NB4 (cell line): ENCODE data around the gene FBXO44.

Experiments
- DNase-seq: peaks from one replicate; pipeline ENCODE4 v3.0.0; 2010; ENCODE audit warnings: low read depth
- H3K4me3 ChIP-seq: one replicate; pipeline ENCODE4 v1.5.1; 2011; ENCODE audit warnings: mild to moderate bottlenecking, low read depth, low read length, moderate library complexity
- MYC ChIP-seq: IDR thresholded peaks from 2 replicates; pipeline ENCODE4 v1.6.1; 2011; ENCODE audit warnings: low read depth, low read length
- POLR2A ChIP-seq: IDR thresholded peaks from 2 replicates; pipeline ENCODE4 v1.6.1; 2011; ENCODE audit warnings: mild to moderate bottlenecking; ENCODE audit not compliant: insufficient read length; ENCODE audit errors: extremely low read depth
- TF ChIP-seq, protein P1 (sequence below): IDR thresholded peaks from 2 replicates; pipeline ENCODE4 v1.6.1; 2011; ENCODE audit warnings: low read depth, low read length
- TF ChIP-seq, protein P2 (sequence below): IDR thresholded peaks from one replicate; pipeline ENCODE4 v1.5.1; 2012; ENCODE audit warnings: low read depth, low read length

Gene FBXO44

DNA sequence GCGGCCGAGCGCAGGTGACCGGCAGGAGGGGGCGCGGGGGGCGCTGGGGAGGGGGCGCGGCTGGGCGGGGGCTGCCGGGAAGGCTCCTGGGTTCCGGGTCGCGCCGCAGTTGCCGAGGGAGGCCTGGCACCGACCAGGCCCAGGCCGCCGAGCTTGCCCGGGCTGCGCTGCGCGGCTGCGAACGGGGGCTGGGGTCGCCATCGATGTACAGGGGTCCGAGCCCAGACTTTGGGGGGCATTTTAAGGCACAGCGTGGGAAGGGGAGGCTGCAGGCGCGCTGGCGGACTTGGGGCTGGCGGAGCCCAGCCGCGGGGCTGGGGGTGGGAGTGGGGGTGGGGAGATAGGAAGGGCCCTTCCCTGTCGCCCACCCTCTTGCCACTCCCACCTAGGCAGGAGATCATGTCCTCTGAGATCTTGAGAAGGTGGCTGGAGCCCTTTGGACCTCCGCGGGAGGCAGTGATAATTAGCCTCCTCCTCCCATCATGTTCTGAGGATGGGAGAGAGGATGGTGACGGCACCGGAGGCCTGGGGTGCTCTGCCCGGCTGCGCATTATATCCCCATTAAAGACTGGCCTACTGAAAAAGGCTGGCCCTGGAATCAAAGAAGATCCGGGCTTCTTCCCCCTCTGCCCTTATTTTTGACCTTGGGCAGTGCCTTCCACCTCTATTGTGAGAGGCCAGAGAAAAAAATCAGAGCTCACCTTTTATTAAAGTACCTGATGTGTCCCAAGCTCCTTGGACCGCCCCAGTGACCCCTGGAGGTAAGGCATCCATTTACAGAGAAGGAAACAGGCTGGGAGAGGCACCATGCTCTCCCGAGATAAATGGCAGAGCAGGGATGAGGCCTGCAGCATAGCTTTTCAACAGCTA is 497 bp downstream of the FBXO44 start:
- TF ChIP-seq, protein P1, sequence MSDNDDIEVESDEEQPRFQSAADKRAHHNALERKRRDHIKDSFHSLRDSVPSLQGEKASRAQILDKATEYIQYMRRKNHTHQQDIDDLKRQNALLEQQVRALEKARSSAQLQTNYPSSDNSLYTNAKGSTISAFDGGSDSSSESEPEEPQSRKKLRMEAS: no peak
- TF ChIP-seq MYC (no peak), POLR2A (no peak)
- TF ChIP-seq, protein P2, sequence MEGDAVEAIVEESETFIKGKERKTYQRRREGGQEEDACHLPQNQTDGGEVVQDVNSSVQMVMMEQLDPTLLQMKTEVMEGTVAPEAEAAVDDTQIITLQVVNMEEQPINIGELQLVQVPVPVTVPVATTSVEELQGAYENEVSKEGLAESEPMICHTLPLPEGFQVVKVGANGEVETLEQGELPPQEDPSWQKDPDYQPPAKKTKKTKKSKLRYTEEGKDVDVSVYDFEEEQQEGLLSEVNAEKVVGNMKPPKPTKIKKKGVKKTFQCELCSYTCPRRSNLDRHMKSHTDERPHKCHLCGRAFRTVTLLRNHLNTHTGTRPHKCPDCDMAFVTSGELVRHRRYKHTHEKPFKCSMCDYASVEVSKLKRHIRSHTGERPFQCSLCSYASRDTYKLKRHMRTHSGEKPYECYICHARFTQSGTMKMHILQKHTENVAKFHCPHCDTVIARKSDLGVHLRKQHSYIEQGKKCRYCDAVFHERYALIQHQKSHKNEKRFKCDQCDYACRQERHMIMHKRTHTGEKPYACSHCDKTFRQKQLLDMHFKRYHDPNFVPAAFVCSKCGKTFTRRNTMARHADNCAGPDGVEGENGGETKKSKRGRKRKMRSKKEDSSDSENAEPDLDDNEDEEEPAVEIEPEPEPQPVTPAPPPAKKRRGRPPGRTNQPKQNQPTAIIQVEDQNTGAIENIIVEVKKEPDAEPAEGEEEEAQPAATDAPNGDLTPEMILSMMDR: no peak
- no peak overlapping the region for H3K4me3 ChIP-seq
- no peak for DNase-seq

GRCh38 chr1:11657654-11658053 is 3.0 kb downstream of the FBXO44 start:
- TF ChIP-seq, protein P1: no peak
- TF ChIP-seq POLR2A (no peak), MYC (no peak)
- TF ChIP-seq, protein P2: no peak
- no peak overlapping the region for H3K4me3 ChIP-seq
- no peak for DNase-seq

GRCh38 chr1:11658542-11658941 is 3.9 kb downstream of the FBXO44 start:
- DNase-seq: no peak
- TF ChIP-seq POLR2A (no peak), MYC (no peak)
- TF ChIP-seq, protein P1: no peak
- TF ChIP-seq, protein P2: no peak
- H3K4me3 ChIP-seq: no peak overlapping the region

- no peak overlapping the region for H3K4me3 ChIP-seq
- no peak for DNase-seq
- TF ChIP-seq MYC (no peak), POLR2A (no peak)
- TF ChIP-seq, protein P1: no peak
- TF ChIP-seq, protein P2: no peak
These were observed 5.1 kb downstream of the FBXO44 start for GRCh38 chr1:11659748-11660147.

DNA sequence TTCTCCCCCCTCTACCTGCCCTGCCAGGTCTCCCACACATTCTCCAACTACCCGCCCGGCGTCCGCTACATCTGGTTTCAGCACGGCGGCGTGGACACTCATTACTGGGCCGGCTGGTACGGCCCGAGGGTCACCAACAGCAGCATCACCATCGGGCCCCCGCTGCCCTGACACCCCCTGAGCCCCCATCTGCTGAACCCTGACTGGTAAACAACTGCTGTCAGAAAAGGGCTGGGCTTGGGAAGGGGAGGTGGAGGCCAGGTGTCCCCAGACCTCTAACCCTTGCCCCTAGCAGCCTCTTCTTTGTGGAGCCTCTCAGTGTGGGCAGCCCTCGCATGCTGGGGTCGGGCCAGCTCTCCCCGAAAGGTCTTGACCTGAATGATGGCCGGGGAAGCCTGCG is 6.4 kb downstream of the FBXO44 start:
- H3K4me3 ChIP-seq: no peak overlapping the region

More for the DNA sequence above, 6.4 kb downstream of the FBXO44 start:
- TF ChIP-seq, protein P2: no peak
- TF ChIP-seq MYC (no peak), POLR2A (no peak)
- TF ChIP-seq, protein P1: no peak
- DNase-seq: no peak
